Large intestine (tissue), 3 donors: ENCODE data around the gene TRIB2. TPM values are rescaled to one million over a fixed set of nuclear protein-coding genes. Genes with fewer than 3 reads are reported as not detected.
"Not testable (repeated sequence)": the region's sequence is repeated elsewhere in the genome, so short reads cannot be mapped to it uniquely, and the experiment has no call there.

Experiments
- DNase-seq, 2 donors: peaks; one replicate each; pipeline versions ENCODE4 v3.0.0 to v3.0.0-alpha.2; 2013
- H3K27ac ChIP-seq: one replicate; pipeline ENCODE4 v1.5.1; 2013; ENCODE audit warnings: low read length
- H3K27me3 ChIP-seq: 2 replicates; pipeline ENCODE4 v1.6.1; 2013; ENCODE audit warnings: low read length; ENCODE audit not compliant: control insufficient read depth, insufficient read depth
- H3K36me3 ChIP-seq: 2 replicates; pipeline ENCODE4 v1.6.1; 2013; ENCODE audit warnings: low read length; ENCODE audit not compliant: control insufficient read depth, insufficient read depth
- H3K4me1 ChIP-seq: one replicate; pipeline ENCODE4 v1.6.1; 2013; ENCODE audit warnings: low read length; ENCODE audit not compliant: control insufficient read depth, insufficient read depth
- H3K4me3 ChIP-seq: one replicate; pipeline ENCODE4 v1.5.1; 2013; ENCODE audit warnings: low read length
- H3K9me3 ChIP-seq: one replicate; pipeline ENCODE4 v1.6.1; 2013; ENCODE audit warnings: mild to moderate bottlenecking, low read depth, low read length, moderate library complexity; ENCODE audit not compliant: control insufficient read depth
- WGBS: methylation state at CpG from one replicate; pipeline ENCODE4 v1.1.5; 2013; ENCODE audit warnings: low lambda C conversion rate; ENCODE audit not compliant: insufficient coverage; 5-methylcytosine and 5-hydroxymethylcytosine counted together
- polyA plus RNA-seq: library from polyadenylated mRNA; unstranded; fragments of 120-200 nt; gene quantifications from one replicate; pipeline ENCODE4 v1.2.1, GENCODE V29; 2013

Gene TRIB2
- polyA plus RNA-seq, 1 donor = 26.7 TPM

GRCh38 chr2:12680115-12680514 lies 36.6 kb upstream of the TRIB2 start:
- no CpG with 5 or more reads among the region's 1 CpG for WGBS
- H3K27ac ChIP-seq, H3K4me1 ChIP-seq, DNase-seq, H3K4me3 ChIP-seq, H3K9me3 ChIP-seq, H3K27me3 ChIP-seq, H3K36me3 ChIP-seq: not testable (repeated sequence)

- no peak for DNase-seq
- Histone ChIP-seq H3K27ac (no peak overlapping the region), H3K4me1 (no peaks in the 10 kb centered on the region), H3K27me3 (no peaks in the 10 kb centered on the region), H3K4me3 (no peak overlapping the region), H3K9me3 (no peaks in the 10 kb centered on the region), H3K36me3 (no peaks in the 10 kb centered on the region)
- WGBS = 100% methylated on average over 1 of the region's 5 CpGs
Measured at GRCh38 chr2:12682017-12682416, 34.7 kb upstream of the TRIB2 start.

GRCh38 chr2:12683457-12684100 lies 33.2 kb upstream of the TRIB2 start:
- no peaks in the 10 kb centered on the region for H3K9me3 ChIP-seq
- no peaks in the 10 kb centered on the region for H3K4me1 ChIP-seq
- H3K27ac ChIP-seq = no peak overlapping the region
- DNase-seq = no peak
- 75% methylated on average over 2 of the region's 6 CpGs for WGBS
- H3K36me3 ChIP-seq = no peaks in the 10 kb centered on the region
- no peak overlapping the region for H3K4me3 ChIP-seq
- H3K27me3 ChIP-seq = no peaks in the 10 kb centered on the region

- Histone ChIP-seq H3K27ac (no peak overlapping the region), H3K9me3 (no peaks in the 10 kb centered on the region), H3K36me3 (no peaks in the 10 kb centered on the region), H3K4me3 (no peak overlapping the region), H3K4me1 (no peaks in the 10 kb centered on the region), H3K27me3 (no peaks in the 10 kb centered on the region)
- DNase-seq = no peak
- WGBS = 48% methylated on average over 3 of the region's 5 CpGs
Measured at GRCh38 chr2:12684471-12684936, 32.2 kb upstream of the TRIB2 start.

DNA sequence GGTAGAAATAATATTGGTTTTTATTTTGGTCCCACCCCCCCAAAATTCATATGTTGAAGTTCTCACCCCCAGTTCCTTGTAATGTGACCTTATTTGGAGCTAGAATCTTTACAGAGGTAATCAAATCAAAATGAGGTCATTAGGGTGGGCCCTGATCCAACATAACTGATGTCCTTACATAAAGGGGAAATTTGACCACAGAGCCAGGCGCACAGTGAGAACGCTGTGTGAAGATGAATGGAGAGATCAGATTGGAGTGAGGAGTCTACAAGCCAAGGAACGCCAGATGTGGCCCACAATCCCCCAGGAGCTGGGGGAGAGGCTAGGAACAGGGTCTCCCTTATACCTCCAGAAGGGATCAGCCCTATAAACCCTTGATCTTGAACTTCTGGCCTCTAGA lies 31.6 kb upstream of the TRIB2 start:
- DNase-seq = no peak
- no CpG with 5 or more reads among the region's 3 CpGs for WGBS
- Histone ChIP-seq H3K36me3 (no peaks in the 10 kb centered on the region), H3K4me3 (no peak overlapping the region), H3K4me1 (no peaks in the 10 kb centered on the region), H3K27me3 (no peaks in the 10 kb centered on the region), H3K27ac (no peak overlapping the region), H3K9me3 (no peaks in the 10 kb centered on the region)

- 83% methylated on average over 1 of the region's 6 CpGs for WGBS
Measured at GRCh38 chr2:12685956-12686355, 30.8 kb upstream of the TRIB2 start.

GRCh38 chr2:12686708-12687283 lies 29.9 kb upstream of the TRIB2 start:
- no peaks in the 10 kb centered on the region for H3K4me1 ChIP-seq
- WGBS = no CpG with 5 or more reads among the region's 7 CpGs
- DNase-seq = no peak
- no peak overlapping the region for H3K27ac ChIP-seq
- no peaks in the 10 kb centered on the region for H3K36me3 ChIP-seq
- no peaks in the 10 kb centered on the region for H3K9me3 ChIP-seq
- no peak overlapping the region for H3K4me3 ChIP-seq
- no peaks in the 10 kb centered on the region for H3K27me3 ChIP-seq

More at GRCh38 chr2:12685956-12686355, 30.8 kb upstream of the TRIB2 start:
- no peaks in the 10 kb centered on the region for H3K4me1 ChIP-seq
- no peak for DNase-seq
- H3K36me3 ChIP-seq = no peaks in the 10 kb centered on the region
- no peak overlapping the region for H3K4me3 ChIP-seq
- H3K27me3 ChIP-seq = no peaks in the 10 kb centered on the region
- no peaks in the 10 kb centered on the region for H3K9me3 ChIP-seq
- H3K27ac ChIP-seq = no peak overlapping the region

DNA sequence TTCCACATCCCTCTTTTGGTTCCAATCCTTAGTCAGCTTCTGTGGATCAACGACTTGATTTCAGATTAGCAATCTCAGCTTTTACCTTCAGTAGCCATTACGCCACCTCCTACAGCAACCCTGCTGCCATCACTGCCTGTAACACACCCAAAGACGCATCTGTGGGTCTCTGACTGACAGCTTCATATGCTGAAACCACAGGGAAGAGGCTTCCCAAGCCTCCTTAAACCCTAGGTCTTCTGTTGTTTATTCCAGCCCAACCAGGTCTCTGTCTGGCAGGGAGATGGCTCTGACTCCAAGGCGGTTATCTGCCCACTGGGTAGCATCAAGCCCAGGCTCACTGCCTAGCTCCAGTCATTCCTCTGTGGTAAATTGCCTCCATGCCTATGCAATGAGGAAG lies 28.6 kb upstream of the TRIB2 start:
- no peak for DNase-seq
- H3K36me3 ChIP-seq = no peaks in the 10 kb centered on the region
- H3K27ac ChIP-seq = no peak overlapping the region
- no peak overlapping the region for H3K4me3 ChIP-seq
- H3K9me3 ChIP-seq = no peaks in the 10 kb centered on the region
- no peaks in the 10 kb centered on the region for H3K27me3 ChIP-seq
- WGBS = 17% methylated on average over 1 of the region's 4 CpGs
- no peaks in the 10 kb centered on the region for H3K4me1 ChIP-seq

GRCh38 chr2:12688893-12689292 lies 27.8 kb upstream of the TRIB2 start:
- Histone ChIP-seq H3K36me3 (no peaks in the 10 kb centered on the region), H3K4me3 (no peak overlapping the region), H3K9me3 (no peaks in the 10 kb centered on the region), H3K27me3 (no peaks in the 10 kb centered on the region), H3K27ac (no peak overlapping the region), H3K4me1 (no peaks in the 10 kb centered on the region)
- 50% methylated on average over 1 of the region's 3 CpGs for WGBS
- DNase-seq = no peak

- Histone ChIP-seq H3K36me3 (no peaks in the 10 kb centered on the region), H3K4me3 (no peak overlapping the region), H3K27me3 (no peaks in the 10 kb centered on the region), H3K27ac (no peak overlapping the region), H3K4me1 (no peaks in the 10 kb centered on the region), H3K9me3 (no peaks in the 10 kb centered on the region)
- WGBS = 90% methylated on average over 2 of the region's 4 CpGs
- no peak for DNase-seq
Measured at GRCh38 chr2:12693509-12693908, 23.2 kb upstream of the TRIB2 start.
